ENCODE data around the gene IMPDH2. TPM values are rescaled to one million over a fixed set of nuclear protein-coding genes. Genes with fewer than 3 reads are reported as not detected.

IMPDH2 gene
- total RNA-seq, 1 experiment from 2014 or later = 184 TPM

DNA sequence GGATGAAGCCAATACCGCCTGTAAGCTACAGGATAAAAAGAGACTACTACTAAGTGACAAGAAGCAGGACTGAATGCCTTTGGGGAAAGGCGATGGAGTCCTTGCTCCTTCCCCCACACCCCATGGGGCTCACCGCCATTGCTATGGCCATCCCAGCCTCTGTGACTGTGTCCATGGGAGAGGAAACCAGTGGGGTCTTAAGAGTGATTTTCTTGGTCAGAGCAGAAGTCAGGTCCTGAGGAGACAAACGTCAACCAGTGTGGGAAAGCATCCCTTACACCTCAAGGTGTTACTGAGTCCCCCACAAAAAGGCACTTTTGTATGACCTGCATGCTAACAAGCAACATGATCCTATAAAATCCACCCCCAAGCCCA is 913 bp downstream of the IMPDH2 start:
- CTCF ChIA-PET = interaction anchor here (0.7 kb wide), 1 partner anchor 536 kb away, joined by 3 read pairs; no protein-coding TSS in a partner anchor
- TF ChIP-seq, protein P1, sequence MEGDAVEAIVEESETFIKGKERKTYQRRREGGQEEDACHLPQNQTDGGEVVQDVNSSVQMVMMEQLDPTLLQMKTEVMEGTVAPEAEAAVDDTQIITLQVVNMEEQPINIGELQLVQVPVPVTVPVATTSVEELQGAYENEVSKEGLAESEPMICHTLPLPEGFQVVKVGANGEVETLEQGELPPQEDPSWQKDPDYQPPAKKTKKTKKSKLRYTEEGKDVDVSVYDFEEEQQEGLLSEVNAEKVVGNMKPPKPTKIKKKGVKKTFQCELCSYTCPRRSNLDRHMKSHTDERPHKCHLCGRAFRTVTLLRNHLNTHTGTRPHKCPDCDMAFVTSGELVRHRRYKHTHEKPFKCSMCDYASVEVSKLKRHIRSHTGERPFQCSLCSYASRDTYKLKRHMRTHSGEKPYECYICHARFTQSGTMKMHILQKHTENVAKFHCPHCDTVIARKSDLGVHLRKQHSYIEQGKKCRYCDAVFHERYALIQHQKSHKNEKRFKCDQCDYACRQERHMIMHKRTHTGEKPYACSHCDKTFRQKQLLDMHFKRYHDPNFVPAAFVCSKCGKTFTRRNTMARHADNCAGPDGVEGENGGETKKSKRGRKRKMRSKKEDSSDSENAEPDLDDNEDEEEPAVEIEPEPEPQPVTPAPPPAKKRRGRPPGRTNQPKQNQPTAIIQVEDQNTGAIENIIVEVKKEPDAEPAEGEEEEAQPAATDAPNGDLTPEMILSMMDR (IDR thresholded peaks at IDR 0.05; ENCODE audit: unreplicated experiment) = no peak
- H3K4me3 Mint-ChIP-seq (ENCODE audit: low read depth, unreplicated experiment) = peak overlapping the region; percentile 99
- H3K36me3 Mint-ChIP-seq (ENCODE audit: insufficient read depth, unreplicated experiment) = peaks cover 78% of the 10 kb centered on the region
- H3K9me3 Mint-ChIP-seq (ENCODE audit: low read depth, unreplicated experiment) = no peaks in the 10 kb centered on the region
- intact Hi-C loops (cut with micrococcal nuclease; ENCODE audit: unreplicated experiment) = no loop called here
- peaks cover 28% of the 10 kb centered on the region for H3K4me1 Mint-ChIP-seq (ENCODE audit: low read depth, unreplicated experiment)
- DNase-seq = no peak
- peak overlapping the region; percentile 99 for H3K27ac Mint-ChIP-seq (ENCODE audit: unreplicated experiment)
- BruUV-seq (replicated peaks) = no TSS peak
- H3K27me3 Mint-ChIP-seq (ENCODE audit: unreplicated experiment) = no peaks in the 10 kb centered on the region

DNA sequence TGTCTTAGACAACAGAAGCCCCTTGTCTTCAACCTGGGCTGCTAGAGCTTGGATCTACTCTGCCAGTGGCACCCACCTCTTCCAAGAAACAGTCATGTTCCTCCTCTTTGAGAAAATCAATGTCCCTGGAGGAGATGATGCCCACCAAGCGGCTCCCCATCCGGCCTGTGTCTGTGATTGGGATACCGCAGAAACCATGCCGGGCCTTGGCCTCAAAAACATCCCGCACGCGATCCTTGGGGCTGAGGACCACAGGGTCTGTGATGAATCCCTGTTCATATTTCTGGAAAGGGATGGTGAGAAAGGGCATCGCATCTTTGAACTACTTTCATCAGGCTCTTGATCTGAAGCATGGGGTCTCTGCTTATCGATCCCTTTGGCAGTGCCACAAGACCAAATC is 1.6 kb downstream of the IMPDH2 start:
- Mint-ChIP-seq H3K9me3 (ENCODE audit: low read depth, unreplicated experiment) (no peaks in the 10 kb centered on the region), H3K27me3 (ENCODE audit: unreplicated experiment) (no peaks in the 10 kb centered on the region), H3K4me1 (ENCODE audit: low read depth, unreplicated experiment) (peaks cover 28% of the 10 kb centered on the region), H3K27ac (ENCODE audit: unreplicated experiment) (peak overlapping the region; percentile 99), H3K4me3 (ENCODE audit: low read depth, unreplicated experiment) (peak overlapping the region; percentile 99), H3K36me3 (ENCODE audit: insufficient read depth, unreplicated experiment) (peaks cover 84% of the 10 kb centered on the region)
- DNase-seq = no peak
- TF ChIP-seq, protein P1 (IDR thresholded peaks at IDR 0.05; ENCODE audit: unreplicated experiment) = no peak
- no TSS peak for BruUV-seq (replicated peaks)
- CTCF ChIA-PET = no interaction called here
- intact Hi-C loops (cut with micrococcal nuclease; ENCODE audit: unreplicated experiment) = no loop called here

GRCh38 chr3:49026536-49026935 is 2.7 kb downstream of the IMPDH2 start:
- TF ChIP-seq, protein P1 (IDR thresholded peaks at IDR 0.05; ENCODE audit: unreplicated experiment) = no peak
- Mint-ChIP-seq H3K36me3 (ENCODE audit: insufficient read depth, unreplicated experiment) (peaks cover 95% of the 10 kb centered on the region), H3K4me1 (ENCODE audit: low read depth, unreplicated experiment) (peaks cover 28% of the 10 kb centered on the region), H3K4me3 (ENCODE audit: low read depth, unreplicated experiment) (no peak overlapping the region), H3K27me3 (ENCODE audit: unreplicated experiment) (no peaks in the 10 kb centered on the region), H3K9me3 (ENCODE audit: low read depth, unreplicated experiment) (no peaks in the 10 kb centered on the region), H3K27ac (ENCODE audit: unreplicated experiment) (no peak overlapping the region)
- CTCF ChIA-PET = no interaction called here
- intact Hi-C loops (cut with micrococcal nuclease; ENCODE audit: unreplicated experiment) = no loop called here
- BruUV-seq (replicated peaks) = no TSS peak
- no peak for DNase-seq

DNA sequence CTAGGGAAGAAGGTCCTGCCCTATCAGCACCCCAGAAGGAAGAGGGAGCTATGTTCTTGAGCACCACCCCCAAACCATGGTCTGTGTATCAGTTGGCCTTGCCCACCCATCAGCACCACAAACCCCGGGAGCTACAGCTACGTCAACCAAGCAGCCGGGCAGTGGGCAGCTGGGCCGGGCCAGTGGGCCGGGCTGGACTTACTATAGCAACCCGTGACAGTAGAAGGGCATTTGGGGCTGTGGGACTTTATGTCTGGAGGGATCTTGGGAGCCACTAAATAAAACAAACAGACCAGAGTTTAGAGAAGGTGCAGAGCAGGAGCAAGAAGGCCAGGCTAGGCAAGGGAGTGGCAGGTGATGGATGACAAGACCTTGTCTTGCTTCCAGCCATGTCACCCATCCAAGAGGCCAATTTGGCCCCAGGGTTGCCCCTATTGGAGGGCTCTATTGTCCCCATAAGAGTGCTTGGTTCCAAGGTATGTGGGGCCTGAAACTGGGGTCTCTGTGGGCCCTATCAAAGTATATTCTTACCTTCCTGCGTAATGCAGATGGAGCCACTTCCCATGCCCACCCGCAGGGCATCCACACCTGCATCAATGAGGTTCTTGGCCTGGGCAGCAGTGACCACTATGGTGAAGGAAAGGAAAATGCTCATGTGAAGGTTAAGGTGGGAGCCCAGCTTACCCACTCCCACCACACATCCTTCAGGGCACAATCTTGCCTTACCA is 3.2 kb downstream of the IMPDH2 start:
- TF ChIP-seq, protein P1 (IDR thresholded peaks at IDR 0.05; ENCODE audit: unreplicated experiment) = no peak
- intact Hi-C loops (cut with micrococcal nuclease; ENCODE audit: unreplicated experiment) = no loop called here
- Mint-ChIP-seq H3K27ac (ENCODE audit: unreplicated experiment) (peak overlapping the region; percentile 29), H3K4me3 (ENCODE audit: low read depth, unreplicated experiment) (no peak overlapping the region), H3K27me3 (ENCODE audit: unreplicated experiment) (no peaks in the 10 kb centered on the region), H3K4me1 (ENCODE audit: low read depth, unreplicated experiment) (peaks cover 28% of the 10 kb centered on the region), H3K9me3 (ENCODE audit: low read depth, unreplicated experiment) (no peaks in the 10 kb centered on the region), H3K36me3 (ENCODE audit: insufficient read depth, unreplicated experiment) (peaks cover 97% of the 10 kb centered on the region)
- BruUV-seq (replicated peaks) = no TSS peak
- no peak for DNase-seq
- CTCF ChIA-PET = interaction anchor here (0.6 kb wide), 1 partner anchor 419 kb away, joined by 3 read pairs; no protein-coding TSS in a partner anchor

Data from Calu3 (cell line).